HG02610 (cell line): ENCODE measurements around the gene ABI3BP.

Experiments
- ATAC-seq: cut with Tn5 transposase; IDR thresholded peaks from one replicate; pipeline ENCODE4 v1.9.1; 2021; ENCODE audit warnings: mild to moderate bottlenecking, moderate library complexity; ENCODE audit not compliant: unreplicated experiment

ABI3BP gene

DNA sequence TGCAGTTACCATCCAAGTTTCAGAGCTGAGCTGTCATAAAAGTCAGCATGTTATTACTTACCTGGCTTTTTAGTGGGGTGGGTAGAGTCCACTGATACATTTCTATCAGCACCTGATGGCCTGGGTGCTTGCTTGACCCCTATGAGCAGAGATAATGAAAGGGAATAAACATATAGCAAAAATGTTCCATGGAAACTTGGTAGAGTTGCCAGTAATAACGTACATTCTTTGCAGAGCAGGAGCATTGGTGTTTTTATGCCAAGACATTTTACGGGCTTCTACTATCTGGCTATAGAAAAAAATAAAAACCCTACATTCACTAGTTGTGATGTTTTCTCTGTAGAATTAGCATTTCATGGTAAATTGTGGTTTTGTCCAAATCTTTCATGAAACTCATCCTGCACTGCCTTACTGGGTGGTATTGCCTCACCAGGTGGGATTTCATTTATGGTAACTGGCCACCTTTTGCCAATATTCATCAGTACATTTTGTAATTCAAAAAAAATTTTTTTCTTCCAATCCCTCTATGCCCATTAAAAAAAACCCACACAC, 213.1 kb downstream of the ABI3BP start:
- ATAC-seq = no peak

DNA sequence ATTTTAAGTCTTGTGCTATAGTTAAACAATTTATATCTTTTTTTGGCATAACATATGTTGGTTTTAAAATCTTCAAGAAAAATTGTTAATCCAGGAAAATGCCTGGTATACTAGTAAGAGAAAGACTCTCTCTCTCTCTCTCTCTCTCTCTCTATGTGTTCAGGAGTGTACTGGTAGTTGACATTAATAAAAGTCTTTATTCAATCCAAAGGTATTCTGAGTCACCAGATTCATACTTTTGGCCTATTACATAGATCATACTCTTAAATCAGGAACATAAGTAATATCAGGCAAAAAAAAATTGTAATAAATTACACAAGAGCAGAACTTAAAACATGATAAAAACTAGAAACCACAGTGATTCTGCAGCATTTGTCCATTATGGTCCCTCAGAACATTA, 213.7 kb downstream of the ABI3BP start:
- ATAC-seq = no peak

DNA sequence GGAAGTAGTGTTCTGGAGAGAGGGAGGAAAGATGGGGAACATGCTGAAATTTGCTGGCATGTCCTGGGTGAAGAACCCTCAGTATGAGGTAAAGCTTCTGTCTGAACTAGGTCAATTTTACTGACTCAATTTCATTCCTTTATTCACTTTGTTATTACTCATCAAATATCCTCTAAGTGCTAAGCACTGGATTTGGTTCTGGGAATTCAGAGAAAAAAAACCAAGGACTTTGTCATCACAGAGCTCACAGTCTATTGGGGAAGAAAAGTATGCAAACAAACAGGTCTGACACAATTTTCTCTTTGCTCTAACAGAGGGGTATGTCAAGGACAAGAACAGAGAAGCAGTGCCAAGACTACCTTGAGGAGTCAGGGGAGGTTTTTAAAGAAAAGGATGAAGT, 215.9 kb downstream of the ABI3BP start:
- no peak for ATAC-seq

DNA sequence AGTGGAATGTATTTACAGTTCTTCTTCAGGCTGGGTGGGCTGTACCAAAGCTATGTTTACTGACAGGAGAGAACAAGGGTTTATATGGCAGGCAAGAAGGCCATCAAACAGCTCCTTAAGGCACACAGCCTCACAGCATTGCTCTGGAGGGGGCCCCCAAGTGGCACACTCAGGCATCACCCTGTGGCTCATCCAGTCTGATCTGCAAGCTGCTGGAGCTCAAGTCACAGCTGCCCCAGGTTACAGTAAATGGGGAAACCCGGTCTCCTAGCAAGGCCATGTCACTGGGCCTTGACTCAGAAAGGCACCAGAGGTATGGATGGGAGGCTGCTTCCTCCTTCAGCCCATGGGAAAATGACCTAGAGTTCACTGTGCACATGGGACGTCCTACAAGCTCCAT, 216.5 kb downstream of the ABI3BP start:
- no peak for ATAC-seq

DNA sequence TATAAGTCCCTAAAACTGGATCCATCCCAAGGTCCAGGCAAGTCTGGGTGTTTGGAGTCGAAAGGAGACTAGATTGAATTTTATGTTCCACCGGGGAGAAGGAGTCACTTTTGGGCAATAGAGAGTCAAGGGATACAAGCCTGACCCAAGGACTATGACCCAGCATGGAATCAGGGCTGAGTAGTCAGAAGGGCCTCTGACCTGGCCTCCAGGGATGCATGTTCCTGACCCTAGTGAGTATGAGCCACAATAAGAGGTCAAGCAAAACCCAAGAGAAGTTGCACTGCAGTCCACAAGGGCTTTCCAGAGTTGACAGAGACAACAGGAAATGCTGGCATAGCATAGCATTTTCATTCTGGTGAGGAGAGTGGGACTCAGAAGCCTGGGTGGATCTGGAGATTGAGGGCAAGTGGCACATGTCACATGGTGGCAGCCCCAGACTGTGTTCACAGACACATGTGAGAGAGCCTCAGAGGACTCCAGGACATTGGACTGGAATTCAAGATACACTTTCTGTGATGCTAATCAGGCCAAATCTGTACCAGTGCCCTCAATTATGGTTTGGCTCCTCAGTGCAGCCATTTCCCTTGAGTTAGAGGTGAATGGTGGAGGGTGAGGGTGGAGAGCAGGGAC, 217.0 kb downstream of the ABI3BP start:
- ATAC-seq = no peak

DNA sequence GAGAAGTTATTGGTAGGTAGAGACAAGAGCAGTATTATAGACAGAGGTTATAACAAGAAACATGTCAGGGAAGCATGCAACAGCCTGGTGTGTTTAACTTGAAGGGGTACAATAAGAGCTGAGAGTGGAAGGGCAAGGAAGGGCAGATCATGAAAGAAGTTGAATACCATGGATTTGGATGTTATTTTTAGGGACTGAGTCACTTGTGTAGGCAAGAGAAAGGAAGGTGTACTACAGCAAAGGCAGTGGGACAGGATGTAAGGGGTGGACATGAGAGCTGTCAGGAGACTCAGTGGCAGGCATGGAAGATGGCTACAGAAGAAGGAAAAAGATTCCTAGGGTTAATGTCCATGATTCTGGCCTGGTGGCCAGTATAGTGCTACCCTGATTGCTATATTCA, 217.6 kb downstream of the ABI3BP start:
- ATAC-seq = no peak

DNA sequence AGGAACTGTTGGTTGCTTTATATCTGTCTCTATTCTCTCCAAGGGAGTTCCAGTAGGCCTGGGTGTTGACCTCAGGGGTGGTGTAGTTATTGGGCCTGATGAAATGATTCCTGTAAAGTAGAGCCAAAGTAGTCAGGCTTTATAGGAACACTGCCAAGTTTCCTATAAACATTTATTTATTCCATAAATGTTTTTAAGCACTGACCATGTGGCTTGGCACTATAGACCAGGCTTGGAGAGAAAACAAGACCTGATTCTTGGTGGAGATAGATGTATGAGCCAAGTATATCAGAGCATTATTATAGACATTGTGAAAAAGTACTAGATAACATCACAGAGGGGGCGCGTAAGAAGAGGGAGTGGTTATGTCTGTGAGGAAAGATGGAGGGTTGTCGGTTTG, 218.0 kb downstream of the ABI3BP start:
- ATAC-seq = no peak

DNA sequence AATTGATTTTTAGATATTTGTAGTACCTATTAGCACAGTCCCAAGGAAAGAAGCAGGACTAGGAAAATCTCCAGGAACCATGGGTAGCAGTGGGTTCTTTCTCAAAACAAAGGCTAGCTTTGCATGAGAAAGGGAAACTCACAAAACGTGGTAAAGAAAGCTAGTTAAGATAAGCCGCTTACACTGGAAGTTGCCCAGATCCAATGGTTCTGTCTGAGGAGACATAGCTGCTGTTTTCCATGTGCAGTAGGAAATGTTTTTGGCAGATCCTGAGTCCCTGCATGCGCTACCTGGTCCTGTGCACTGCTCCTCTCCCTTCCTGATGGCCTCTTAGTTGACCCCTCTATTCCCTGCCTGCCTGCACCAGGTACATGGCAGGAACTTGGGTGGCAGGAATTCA, 223.5 kb downstream of the ABI3BP start:
- ATAC-seq = no peak

DNA sequence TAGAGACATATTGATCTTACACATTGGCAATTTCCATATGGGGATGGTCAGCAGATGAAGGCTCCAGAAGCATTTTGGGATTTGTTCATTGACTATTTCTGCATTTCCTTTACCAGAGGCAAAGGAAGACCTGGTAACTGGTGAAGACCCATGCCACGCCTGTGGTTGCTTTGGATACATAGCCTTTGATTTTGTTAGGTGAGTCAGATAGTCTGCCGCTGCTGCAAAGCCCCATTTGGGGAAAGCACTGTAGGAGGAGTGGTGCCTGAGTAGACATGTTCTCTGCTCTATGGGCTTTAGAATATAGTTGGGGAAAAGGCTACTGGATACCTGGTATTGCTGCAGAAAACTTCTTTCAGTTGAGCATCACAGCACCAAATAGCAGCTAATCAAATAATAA, 227.2 kb downstream of the ABI3BP start:
- ATAC-seq = no peak

DNA sequence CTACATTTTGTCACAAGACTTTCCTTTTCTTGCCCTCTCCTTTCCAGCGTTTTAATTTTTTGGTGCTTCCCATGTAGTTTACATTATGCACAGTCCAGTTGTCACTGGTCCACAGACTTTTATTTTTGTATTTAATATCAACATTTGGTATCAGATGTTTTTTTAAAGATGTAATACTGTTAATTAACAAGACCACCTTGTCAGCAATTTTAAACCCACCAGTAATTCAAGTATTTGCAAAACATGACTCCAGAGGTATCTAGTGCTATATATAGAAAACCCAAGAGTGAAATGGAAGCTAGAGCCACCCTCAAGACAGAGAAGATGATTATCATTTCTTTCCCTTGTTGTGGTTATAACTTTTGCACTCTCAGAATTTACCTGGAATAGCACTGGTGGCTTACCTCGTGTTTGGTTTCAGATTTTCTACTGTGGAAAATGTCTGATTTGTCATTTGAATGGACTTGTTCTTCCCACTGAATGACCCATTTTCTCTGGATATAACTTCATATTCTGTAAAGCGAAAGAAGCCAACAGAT, 227.7 kb downstream of the ABI3BP start:
- no peak for ATAC-seq

DNA sequence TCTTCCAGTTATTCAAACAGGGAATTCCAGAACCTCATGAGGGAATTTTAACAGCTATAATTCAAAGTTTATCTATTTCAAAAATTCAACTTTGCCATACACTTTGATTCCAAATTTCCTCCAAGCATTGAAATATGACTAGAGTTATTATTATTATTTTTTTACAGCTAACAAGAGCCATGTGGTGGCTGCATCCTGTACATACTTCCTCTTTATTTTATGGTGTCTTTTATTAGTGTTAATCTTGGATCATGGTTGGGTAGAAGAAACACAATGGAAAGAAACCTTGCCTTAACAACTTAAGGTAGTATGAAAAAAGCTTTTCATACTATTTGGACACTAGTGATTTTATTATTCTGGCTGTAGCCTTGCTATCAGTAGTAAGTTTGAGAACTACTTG, 231.3 kb downstream of the ABI3BP start:
- no peak for ATAC-seq

DNA sequence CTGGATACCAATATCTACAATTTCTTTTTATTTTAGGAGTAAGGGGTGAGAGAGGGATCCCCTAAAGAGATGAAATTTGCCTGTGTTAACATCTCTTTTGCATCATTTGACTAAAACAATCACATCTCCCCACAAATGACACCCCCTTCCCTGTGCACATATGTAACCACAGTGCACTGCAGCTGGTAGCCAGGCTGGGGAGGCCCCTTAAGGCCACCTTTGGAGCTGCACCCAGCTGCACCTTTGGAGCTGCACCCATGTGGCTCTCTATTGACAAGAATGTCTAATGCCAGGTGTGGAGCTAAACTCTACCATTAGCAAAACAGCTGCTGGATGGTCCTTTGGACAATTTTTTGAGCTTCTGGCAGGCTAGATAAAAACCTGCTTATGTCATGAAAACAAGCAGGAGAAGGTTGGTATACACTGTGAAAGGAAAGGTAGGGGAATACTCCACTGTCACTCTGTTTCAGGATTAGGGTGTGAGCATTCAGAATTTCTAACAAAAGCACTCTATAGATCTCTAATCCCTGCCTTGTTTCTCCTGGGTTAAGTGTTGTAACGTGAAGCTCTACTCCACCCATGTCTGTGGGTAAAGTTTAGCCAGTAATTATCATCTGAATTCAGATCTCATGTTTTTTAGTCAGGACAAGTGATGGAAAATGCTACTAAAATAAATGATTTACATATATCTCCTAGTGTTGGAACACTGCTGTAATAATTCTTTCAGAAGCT, 231.8 kb downstream of the ABI3BP start:
- peak; percentile 80 for ATAC-seq

DNA sequence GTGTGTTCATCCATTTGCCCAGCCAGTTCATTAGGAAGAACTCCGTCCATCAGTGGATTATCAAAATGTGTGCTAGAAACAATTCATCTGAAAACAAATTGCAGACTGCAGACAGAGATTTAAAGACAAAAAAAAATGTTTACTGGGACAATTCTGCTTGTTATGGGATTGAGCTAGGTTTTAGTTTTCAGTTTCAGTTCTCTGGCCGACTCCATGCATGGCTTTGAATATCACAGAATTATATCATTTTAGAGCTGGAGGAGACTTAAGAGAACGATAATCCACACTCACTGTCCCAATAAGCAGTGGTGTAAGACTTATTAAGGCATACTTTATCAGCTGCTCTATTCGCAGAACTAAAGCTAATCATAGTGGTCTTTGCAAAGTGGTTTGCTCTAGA, 232.8 kb downstream of the ABI3BP start:
- no peak for ATAC-seq

DNA sequence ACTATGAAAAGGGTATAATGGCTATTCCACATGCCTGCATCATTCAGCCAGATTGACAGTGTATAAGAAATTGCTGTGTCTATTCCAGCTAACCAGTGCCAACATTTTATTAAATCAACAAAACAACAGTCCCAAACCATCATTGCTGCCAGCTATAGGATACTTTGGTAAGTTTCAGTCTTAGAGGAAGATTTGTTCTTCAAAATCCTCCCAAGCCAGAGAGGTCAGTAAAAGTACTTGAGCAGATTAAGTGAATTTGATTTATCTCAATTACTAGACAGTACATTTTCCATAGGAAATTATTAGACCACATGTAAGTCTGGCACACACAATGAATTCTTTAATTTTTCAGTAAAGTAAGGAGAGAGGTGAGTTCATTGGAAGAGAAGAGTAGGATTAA, 233.3 kb downstream of the ABI3BP start:
- ATAC-seq = no peak

DNA sequence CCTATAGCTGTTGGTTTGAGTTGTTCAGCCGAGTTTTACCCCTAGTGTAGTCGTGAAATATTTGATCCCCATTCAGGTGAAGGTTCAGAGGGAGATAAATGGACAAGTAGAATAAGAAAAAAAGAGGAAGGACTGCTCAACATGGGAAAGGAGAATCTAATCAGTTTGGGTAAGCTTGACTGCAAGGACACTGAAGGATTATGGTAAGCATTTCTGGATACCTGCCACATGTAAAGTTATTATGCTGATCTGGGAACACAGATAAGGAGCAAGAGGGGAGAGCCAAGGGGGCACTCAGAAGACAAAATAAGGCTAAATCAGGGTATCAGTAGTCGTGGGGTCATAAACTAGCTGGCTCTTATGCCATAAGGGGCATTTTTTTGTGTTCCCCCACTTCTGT, 234.1 kb downstream of the ABI3BP start:
- no peak for ATAC-seq

DNA sequence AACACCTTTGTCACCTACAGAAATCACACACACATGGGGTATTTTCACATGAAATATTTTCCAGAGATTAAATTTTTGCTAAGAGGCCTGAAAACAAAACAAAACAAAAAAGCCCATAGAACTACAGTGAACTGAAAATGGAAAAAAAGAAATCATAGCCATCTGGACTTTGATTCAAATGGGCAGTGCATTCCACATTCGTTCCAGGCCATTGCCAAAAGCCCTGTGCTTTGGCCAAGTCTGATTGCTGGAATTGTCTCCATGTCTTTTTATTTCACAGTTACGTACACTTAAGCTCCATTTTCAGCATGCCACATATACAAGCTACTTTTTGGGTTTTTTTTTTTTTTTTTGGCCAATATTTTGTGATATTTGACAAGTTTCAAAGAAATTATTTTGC, 236.8 kb downstream of the ABI3BP start:
- no peak for ATAC-seq

DNA sequence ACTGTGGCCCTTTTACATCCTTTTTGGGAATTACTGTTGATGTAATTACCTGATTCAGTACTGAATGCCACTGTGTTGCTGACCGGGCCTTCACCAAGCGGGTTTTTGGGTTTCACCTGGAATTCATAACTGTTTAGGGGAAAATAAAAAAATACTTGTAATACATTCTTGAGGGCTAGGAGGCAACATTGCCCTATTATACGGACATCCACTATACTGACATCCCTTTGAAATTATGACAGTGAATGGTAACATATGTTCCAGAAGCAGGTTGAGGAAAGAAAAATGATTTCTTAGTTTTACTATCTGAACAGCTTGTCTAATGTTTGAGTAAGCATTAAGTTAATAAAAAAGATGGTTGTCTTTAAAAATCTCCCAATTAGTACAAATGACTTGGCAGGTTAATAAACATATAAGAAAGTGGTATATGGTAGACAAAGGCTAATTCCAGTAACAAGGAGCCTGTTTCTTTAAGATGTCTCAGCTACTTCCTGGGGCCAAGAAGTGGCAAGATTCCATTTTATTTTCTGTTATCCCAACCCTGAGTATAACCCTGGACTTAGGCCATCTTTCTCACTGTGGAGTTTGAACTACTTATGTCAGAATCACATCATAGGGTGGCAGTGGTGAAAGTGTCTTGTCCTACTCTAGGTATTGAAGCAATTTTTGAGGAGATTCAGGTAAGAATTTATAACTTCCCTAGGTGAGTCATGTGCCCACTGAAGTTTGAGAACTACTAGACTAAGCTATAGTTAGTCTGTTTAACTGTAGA, 238.5 kb downstream of the ABI3BP start:
- no peak for ATAC-seq

DNA sequence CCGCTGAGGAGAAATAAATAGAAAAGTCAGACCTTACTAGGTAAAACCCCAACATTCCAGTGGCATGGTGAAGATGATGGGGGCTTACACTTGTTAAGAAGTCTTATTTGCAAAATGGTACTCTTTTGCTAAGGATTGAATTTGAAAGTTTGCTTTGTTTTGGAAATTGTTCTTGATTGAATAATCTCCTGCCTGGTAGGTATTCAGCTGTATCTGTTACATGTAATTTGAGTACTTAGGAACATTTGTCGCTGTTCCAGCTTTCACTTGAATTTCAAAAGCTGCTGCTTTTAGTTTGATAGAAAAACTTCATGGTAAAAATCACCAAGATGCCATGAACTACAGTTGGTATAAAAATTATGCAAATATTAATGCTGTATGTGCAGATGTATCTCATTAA, 239.4 kb downstream of the ABI3BP start:
- no peak for ATAC-seq

DNA sequence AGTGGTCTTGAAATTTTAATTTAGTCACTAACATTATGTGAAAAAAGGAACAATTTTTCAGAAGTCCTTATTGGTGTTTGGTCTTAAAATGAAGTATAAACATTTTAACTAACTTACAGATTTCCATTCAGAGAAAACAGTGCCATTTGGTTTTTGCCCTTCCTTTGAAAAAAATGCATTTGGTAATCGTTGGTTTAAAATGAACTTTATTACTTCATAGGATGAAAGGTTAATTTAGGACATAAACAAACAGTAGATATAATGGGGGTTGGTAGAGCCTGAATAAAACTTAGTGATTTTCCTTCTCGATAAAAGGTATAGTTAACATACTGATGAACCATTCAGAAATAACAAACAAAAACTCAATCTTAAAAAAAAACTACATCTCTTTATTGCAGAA, 244.3 kb downstream of the ABI3BP start:
- ATAC-seq = no peak

DNA sequence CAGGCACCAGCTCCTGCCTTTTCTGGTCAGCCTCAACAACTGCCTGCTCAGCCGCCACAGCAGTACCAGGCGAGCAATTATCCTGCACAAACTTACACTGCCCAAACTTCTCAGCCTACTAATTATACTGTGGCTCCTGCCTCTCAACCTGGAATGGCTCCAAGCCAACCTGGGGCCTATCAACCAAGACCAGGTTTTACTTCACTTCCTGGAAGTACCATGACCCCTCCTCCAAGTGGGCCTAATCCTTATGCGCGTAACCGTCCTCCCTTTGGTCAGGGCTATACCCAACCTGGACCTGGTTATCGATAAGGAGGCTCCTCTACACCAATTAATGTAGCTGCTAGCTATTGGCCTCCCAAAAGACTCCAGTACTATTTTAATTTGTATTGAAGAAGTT, 245.0 kb downstream of the ABI3BP start:
- no peak for ATAC-seq

DNA sequence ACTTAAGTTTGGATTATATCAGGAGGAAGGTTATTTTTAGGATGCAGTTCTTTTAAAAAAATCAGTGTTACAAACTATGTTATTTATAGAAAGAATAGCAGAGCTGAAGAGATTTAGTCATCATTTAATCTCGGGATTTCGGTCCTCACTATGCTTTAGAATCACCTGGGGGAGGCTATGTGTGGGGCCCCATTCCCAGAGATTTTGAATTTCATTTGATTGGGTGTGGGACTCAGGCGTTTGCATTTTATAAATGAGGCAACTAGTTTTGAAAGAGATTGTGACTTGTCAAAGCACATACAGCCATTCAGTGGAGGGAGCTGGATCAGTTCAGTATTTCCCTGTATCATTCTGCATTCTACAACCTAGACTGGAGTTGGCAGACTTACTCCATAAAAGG, 247.1 kb downstream of the ABI3BP start:
- ATAC-seq = no peak

DNA sequence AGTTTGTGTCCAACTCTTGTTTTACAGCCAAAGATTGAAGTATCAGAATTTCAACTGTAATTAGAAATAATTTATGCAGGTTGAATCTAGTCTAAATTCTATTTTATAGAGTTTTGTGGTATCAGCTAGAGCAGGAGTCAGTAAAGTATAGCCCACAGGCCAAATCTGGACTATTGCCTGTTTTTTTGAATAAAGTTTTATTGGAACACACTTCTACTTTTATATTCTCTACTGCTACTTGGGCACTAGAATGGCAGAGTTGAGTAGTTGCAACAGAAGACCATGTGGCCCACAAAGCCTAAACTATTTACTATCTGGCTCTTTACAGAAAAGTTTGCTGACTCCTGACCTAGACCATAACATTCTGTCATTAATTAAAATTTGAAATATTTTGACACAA, 247.6 kb downstream of the ABI3BP start:
- no peak for ATAC-seq
